ENCODE data around the gene SORBS1. TPM values are rescaled to one million over a fixed set of nuclear protein-coding genes. Genes with fewer than 3 reads are reported as not detected.

SORBS1 gene
- polyA plus RNA-seq, 1 experiment, result 0.40 TPM

DNA sequence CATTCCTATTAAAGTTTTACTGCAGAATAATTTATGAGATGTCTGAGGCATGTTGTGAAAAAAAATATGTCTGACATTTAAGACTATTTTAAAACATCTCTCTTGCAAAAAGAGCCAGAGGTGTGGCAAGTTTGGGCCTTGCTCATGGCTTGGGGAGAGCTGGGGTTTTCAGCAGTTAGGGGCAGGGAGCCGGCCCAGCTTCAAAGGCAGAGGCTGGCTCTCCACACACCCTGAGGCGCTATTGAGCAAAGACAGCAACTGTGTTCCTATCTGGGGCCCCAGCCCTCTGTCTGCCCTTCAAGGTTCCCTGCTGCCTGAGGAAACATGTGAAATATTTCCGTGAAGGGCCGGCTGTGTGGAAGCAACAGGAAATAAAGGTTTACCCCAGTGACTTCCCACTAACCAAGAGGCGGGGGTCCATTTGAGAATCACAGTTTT is 94.0 kb downstream of the SORBS1 start:
- TF ChIP-seq CTCF (IDR thresholded peaks at IDR 0.05; ENCODE audit: low read depth, low read length), result no peak
- no peak for DNase-seq (ENCODE audit: low read depth, low spot score)
- Histone ChIP-seq H3K4me3 (ENCODE audit: low read depth, low read length) (no peak overlapping the region), H3K27ac (ENCODE audit: low read depth, low read length) (no peak overlapping the region), H3K9me3 (ENCODE audit: control insufficient read depth, insufficient read depth, low read length) (no peaks in the 10 kb centered on the region), H3K27me3 (ENCODE audit: control insufficient read depth, insufficient read depth, low read length) (no peaks in the 10 kb centered on the region)
- POLR2A ChIA-PET, result no interaction called here
- CTCF ChIA-PET, result no interaction called here

DNA sequence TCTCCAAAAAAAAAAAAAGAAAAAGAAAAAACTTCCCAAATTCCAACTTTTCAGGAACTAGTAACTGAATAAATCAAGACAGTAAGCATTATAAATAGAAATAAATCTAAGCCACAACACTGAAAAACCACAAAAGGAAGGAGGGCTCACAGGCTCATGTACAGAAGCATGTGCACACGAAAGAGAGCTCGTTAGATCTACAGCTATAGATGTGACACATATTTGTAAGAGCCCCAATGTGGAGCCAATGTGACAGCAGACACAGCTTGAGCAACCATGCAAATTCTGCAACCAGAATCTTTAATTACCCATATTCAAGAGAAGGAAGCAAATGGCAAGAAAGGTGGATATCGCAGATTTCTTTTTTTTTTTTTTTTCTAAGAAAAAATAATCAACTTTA is 94.7 kb downstream of the SORBS1 start:
- ChIA-PET POLR2A (no interaction called here), CTCF (no interaction called here)
- H3K27ac ChIP-seq (ENCODE audit: low read depth, low read length), result no peak overlapping the region
- no peak overlapping the region for H3K4me3 ChIP-seq (ENCODE audit: low read depth, low read length)
- no peaks in the 10 kb centered on the region for H3K9me3 ChIP-seq (ENCODE audit: control insufficient read depth, insufficient read depth, low read length)
- no peaks in the 10 kb centered on the region for H3K27me3 ChIP-seq (ENCODE audit: control insufficient read depth, insufficient read depth, low read length)
- DNase-seq (ENCODE audit: low read depth, low spot score), result no peak
- TF ChIP-seq CTCF (IDR thresholded peaks at IDR 0.05; ENCODE audit: low read depth, low read length), result no peak

DNA sequence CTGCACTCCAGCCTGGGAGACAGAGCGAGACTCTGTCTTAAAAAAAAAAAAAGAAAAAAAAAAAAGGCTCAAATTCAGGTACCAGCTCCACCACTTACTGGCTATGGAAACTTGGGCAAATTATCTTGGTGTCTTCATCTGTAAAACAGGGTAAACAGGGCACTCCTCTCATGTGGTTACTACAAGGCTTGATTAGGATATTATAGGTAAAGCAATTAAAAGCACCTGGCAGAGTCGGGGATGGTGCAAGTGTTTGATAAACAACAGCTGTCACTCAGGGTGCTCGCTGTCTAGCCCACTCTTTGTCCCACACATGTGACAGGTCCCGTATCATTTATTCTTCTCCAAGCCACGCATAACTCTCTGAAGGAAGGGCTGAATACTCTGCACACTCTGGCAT is 96.9 kb downstream of the SORBS1 start:
- POLR2A ChIA-PET, result no interaction called here

DNA sequence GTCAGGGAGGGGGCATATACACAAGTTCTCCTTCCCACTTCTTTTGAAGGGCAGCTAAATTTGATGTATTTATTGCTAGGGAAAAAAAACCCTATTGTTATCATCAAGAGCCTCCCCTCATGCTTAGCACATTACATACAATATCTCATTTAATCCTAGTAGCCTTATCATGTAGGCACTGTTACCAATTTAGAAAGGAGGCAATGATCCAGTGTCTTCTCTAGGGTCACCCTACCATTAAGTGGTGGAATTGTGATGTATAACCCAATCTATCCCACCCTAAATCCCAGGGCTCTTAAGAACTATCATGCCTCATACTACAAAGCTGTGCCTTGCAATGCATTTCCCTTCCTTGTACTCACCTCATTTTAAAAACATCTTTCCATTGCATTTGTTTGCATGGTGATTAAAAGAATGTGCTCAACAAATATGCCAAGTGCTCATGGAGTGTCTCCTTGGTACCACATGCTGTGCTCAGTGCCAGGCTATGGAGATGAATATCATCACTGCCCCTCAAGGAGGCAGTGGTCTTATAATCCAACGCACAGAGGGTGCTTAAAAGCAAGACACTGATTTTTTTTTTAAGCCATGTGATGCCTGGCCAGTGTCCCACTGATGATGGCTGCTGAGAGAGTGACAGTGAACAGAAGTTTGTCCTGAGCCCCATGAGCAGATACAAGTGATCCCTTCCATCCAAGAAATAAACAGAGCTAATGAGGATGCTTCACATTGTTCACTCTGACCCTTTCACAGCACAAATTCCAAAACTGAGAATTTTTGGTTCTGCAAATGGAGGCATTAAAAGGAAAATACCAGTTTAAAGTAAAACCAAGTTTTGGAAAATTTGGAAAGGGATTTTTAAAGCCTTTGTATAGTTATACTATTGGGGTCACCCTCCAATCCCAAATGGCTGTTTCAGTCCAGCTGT is 98.2 kb downstream of the SORBS1 start:
- H3K27ac ChIP-seq (ENCODE audit: low read depth, low read length), result no peak overlapping the region
- H3K4me3 ChIP-seq (ENCODE audit: low read depth, low read length), result no peak overlapping the region
- CTCF ChIA-PET, result interaction anchor here (2.8 kb wide), 1 partner anchor 16 kb away, joined by 8 read pairs; no protein-coding TSS in a partner anchor
- POLR2A ChIA-PET, result no interaction called here
- H3K9me3 ChIP-seq (ENCODE audit: control insufficient read depth, insufficient read depth, low read length), result no peaks in the 10 kb centered on the region
- no peak for TF ChIP-seq CTCF (IDR thresholded peaks at IDR 0.05; ENCODE audit: low read depth, low read length)
- no peak for DNase-seq (ENCODE audit: low read depth, low spot score)
- H3K27me3 ChIP-seq (ENCODE audit: control insufficient read depth, insufficient read depth, low read length), result peaks cover 8% of the 10 kb centered on the region

More for the DNA sequence above, 96.9 kb downstream of the SORBS1 start:
- H3K27me3 ChIP-seq (ENCODE audit: control insufficient read depth, insufficient read depth, low read length), result peaks cover 6% of the 10 kb centered on the region
- no peak for TF ChIP-seq CTCF (IDR thresholded peaks at IDR 0.05; ENCODE audit: low read depth, low read length)
- H3K9me3 ChIP-seq (ENCODE audit: control insufficient read depth, insufficient read depth, low read length), result no peaks in the 10 kb centered on the region
- CTCF ChIA-PET, result no interaction called here
- H3K27ac ChIP-seq (ENCODE audit: low read depth, low read length), result no peak overlapping the region
- DNase-seq (ENCODE audit: low read depth, low spot score), result no peak
- no peak overlapping the region for H3K4me3 ChIP-seq (ENCODE audit: low read depth, low read length)

DNA sequence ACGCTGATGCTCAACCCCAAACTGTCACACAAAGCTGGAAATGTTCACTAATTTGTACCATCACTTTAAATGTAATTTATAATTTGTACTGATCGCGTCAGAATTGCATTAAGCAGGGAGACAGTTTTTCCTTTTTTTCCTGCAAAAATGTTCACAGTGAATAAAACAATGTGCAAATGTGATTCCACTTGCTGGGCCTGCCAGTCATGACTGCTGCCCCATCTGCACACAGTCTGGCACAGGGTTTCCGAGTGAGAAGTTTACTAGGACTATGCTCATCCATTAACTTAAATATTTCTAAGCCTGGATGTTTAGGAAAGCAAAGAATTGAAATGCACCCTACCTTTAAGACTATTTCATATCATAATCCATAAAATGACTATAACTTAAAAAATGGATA is 99.6 kb downstream of the SORBS1 start:
- Histone ChIP-seq H3K9me3 (ENCODE audit: control insufficient read depth, insufficient read depth, low read length) (no peaks in the 10 kb centered on the region), H3K27me3 (ENCODE audit: control insufficient read depth, insufficient read depth, low read length) (peaks cover 8% of the 10 kb centered on the region), H3K27ac (ENCODE audit: low read depth, low read length) (no peak overlapping the region), H3K4me3 (ENCODE audit: low read depth, low read length) (no peak overlapping the region)
- no peak for TF ChIP-seq CTCF (IDR thresholded peaks at IDR 0.05; ENCODE audit: low read depth, low read length)
- ChIA-PET CTCF (interaction anchor here (2.8 kb wide), 1 partner anchor 15 kb away, joined by 8 read pairs; no protein-coding TSS in a partner anchor), POLR2A (no interaction called here)
- no peak for DNase-seq (ENCODE audit: low read depth, low spot score)
